Ishikawa (cell line): Measurements from ENCODE around the gene PAQR9.

Source experiments
- EP300 ChIP-seq: IDR thresholded peaks from 2 replicates; pipeline ENCODE4 v1.6.1; 2012; ENCODE audit warnings: borderline replicate concordance
- RAD21 ChIP-seq: IDR thresholded peaks from 2 replicates; pipeline ENCODE4 v1.6.1; 2012; ENCODE audit warnings: low read depth
- YY1 ChIP-seq: IDR thresholded peaks from 2 replicates; pipeline ENCODE4 v1.6.1; 2012; ENCODE audit warnings: low read depth

DNA sequence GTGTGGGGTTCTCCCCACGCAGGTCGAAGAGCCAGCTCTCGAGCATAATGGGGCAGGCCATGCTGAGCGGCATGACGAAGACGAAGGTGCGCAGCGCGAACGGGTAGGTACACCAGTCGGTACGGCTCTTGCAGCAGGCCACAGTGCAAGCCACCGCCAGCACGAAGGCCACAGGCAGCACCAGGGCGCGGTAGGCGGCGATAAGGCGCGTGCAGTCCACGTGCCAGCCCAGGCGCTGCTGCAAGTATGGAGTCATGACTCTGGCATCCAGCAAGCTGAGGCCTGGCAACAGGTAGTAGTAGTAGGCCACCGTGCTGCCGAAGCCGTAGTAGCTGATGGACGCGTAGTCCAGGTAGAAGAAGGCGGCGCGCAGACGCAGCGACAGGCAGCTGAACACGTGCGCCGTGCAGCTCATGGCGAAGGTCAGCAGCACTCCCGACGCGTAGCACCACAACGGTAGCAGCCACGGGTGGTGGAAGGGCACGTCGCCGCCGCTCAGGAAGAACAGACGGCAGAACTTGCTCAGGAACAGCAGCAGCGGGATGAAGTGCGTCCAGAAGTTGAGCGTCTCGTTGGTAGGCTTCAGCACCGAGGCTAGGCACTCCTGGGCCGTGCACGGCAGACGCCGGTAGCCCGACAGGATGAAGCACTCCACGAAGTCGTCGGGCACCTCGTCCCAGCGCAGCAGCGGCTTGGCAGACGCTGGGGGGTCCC, 797 bp downstream of the PAQR9 start:
- TF ChIP-seq YY1 (no peak), RAD21 (no peak), EP300 (no peak)
